Activated CD4-positive, alpha-beta T cell treated with anti-CD3 and anti-CD28 coated beads, Interleukin-2, Interleukin-4, amounts not matched to agents 100 ng/mL and 50 ng/mL, durations not matched to agents 16 hours and 8 hours (primary cell): ENCODE data around the gene INSYN2B.

ENCODE experiments used
- DNase-seq: peaks from one replicate; pipeline ENCODE4 v3.0.0-alpha.2; 2020; ENCODE audit warnings: low spot score

The INSYN2B gene

GRCh38 chr5:169933127-169933526 is 47.2 kb downstream of the INSYN2B start:
- no peak for DNase-seq

GRCh38 chr5:169923988-169924387 is 56.3 kb downstream of the INSYN2B start:
- no peak for DNase-seq

GRCh38 chr5:169922474-169922873 is 57.8 kb downstream of the INSYN2B start:
- DNase-seq, result no peak

GRCh38 chr5:169921949-169922348 is 58.3 kb downstream of the INSYN2B start:
- DNase-seq, result no peak

- no peak for DNase-seq
Observed at GRCh38 chr5:169921384-169921783, 58.9 kb downstream of the INSYN2B start.

- no peak for DNase-seq
Observed at GRCh38 chr5:169920474-169920873, 59.8 kb downstream of the INSYN2B start.

GRCh38 chr5:169918228-169918627 is 62.1 kb downstream of the INSYN2B start:
- no peak for DNase-seq

- DNase-seq, result no peak
Observed at GRCh38 chr5:169917500-169917899, 62.8 kb downstream of the INSYN2B start.

- no peak for DNase-seq
Observed at GRCh38 chr5:169914766-169915165, 65.5 kb downstream of the INSYN2B start.

GRCh38 chr5:169913479-169913878 is 66.8 kb downstream of the INSYN2B start:
- DNase-seq, result no peak

GRCh38 chr5:169911448-169912212 is 68.7 kb downstream of the INSYN2B start:
- no peak for DNase-seq

GRCh38 chr5:169910393-169910792 is 69.9 kb downstream of the INSYN2B start:
- DNase-seq, result no peak

GRCh38 chr5:169909945-169910344 is 70.3 kb downstream of the INSYN2B start:
- no peak for DNase-seq

- no peak for DNase-seq
Observed at GRCh38 chr5:169908864-169909263, 71.4 kb downstream of the INSYN2B start.

- DNase-seq, result no peak
Observed at GRCh38 chr5:169906745-169907649, 73.3 kb downstream of the INSYN2B start.

GRCh38 chr5:169905017-169905416 is 75.3 kb downstream of the INSYN2B start:
- DNase-seq, result no peak

- no peak for DNase-seq
Observed at GRCh38 chr5:169904508-169904907, 75.8 kb downstream of the INSYN2B start.

GRCh38 chr5:169904059-169904458 is 76.2 kb downstream of the INSYN2B start:
- no peak for DNase-seq

GRCh38 chr5:169901896-169902295 is 78.4 kb downstream of the INSYN2B start:
- no peak for DNase-seq

GRCh38 chr5:169897481-169897880 is 82.8 kb downstream of the INSYN2B start:
- no peak for DNase-seq

- DNase-seq, result no peak
Observed at GRCh38 chr5:169895926-169896325, 84.4 kb downstream of the INSYN2B start.

- DNase-seq, result no peak
Observed at GRCh38 chr5:169893571-169893970, 86.7 kb downstream of the INSYN2B start.

- no peak for DNase-seq
Observed at GRCh38 chr5:169893010-169893409, 87.3 kb downstream of the INSYN2B start.
